Neural cell (in vitro differentiated cells): ENCODE data around the gene GIMAP4. TPM values are rescaled to one million over a fixed set of nuclear protein-coding genes. Genes with fewer than 3 reads are reported as not detected.

Experiments used
- H2AFZ ChIP-seq: fragments of 200-600, 300-800 bp; sonication (generic), shearing (Covaris generic); 2 replicates; pipeline ENCODE4 v1.6.0; 2014; ENCODE audit warnings: low read depth, mild to moderate bottlenecking, antibody characterized with exemption, low read length, moderate library complexity
- H3F3A ChIP-seq: fragments of 200-600 bp; shearing (Covaris generic); 2 replicates; pipeline ENCODE4 v1.6.1; 2016; ENCODE audit warnings: mild to moderate bottlenecking, moderate library complexity, mixed read lengths, antibody characterized with exemption, low read length; ENCODE audit not compliant: insufficient read depth, poor library complexity, severe bottlenecking
- H3K27ac ChIP-seq: fragments of 200-600, 300-800 bp; sonication (generic), shearing (Covaris generic); 2 replicates; pipeline ENCODE4 v1.5.1; 2014; ENCODE audit warnings: mild to moderate bottlenecking, low read length, moderate library complexity
- H3K27me3 ChIP-seq: fragments of 300-800, 200-600 bp; sonication (generic), shearing (Covaris generic); 2 replicates; pipeline ENCODE4 v1.6.0; 2014; ENCODE audit warnings: mild to moderate bottlenecking, low read depth, low read length, moderate library complexity; ENCODE audit not compliant: insufficient read depth
- H3K36me3 ChIP-seq: fragments of 300-800, 200-600 bp; sonication (generic), shearing (Covaris generic); 2 replicates; pipeline ENCODE4 v1.5.1; 2014; ENCODE audit warnings: mild to moderate bottlenecking, antibody characterized with exemption, low read length, moderate library complexity; ENCODE audit not compliant: insufficient read depth
- H3K4me2 ChIP-seq: fragments of 300-800, 200-600 bp; sonication (generic), shearing (Covaris generic); 2 replicates; pipeline ENCODE4 v1.6.0; 2014; ENCODE audit warnings: mild to moderate bottlenecking, low read length
- H3K4me3 ChIP-seq: fragments of 300-800, 200-600 bp; sonication (generic), shearing (Covaris generic); 2 replicates; pipeline ENCODE4 v1.5.1; 2014; ENCODE audit warnings: mild to moderate bottlenecking, low read length, moderate library complexity
- H3K79me2 ChIP-seq: fragments of 200-600 bp; shearing (Covaris generic); replicated peaks from 2 replicates; pipeline ENCODE4 v1.6.0; 2014; ENCODE audit warnings: mild to moderate bottlenecking, low read length, moderate library complexity; ENCODE audit not compliant: insufficient read depth
- H3K9ac ChIP-seq: fragments of 300-800, 200-600 bp; sonication (generic), shearing (Covaris generic); 2 replicates; pipeline ENCODE4 v1.6.1; 2016; ENCODE audit warnings: mild to moderate bottlenecking, low read length, mixed read lengths
- H3K9me2 ChIP-seq: fragments of 200-600 bp; shearing (Covaris generic); 2 replicates; pipeline ENCODE4 v1.6.1; 2016; ENCODE audit warnings: mild to moderate bottlenecking, low read length, mixed read lengths; ENCODE audit not compliant: insufficient read depth
- H3K9me3 ChIP-seq: fragments of 200-600, 300-800 bp; sonication (generic), shearing (Covaris generic); 2 replicates; pipeline ENCODE4 v1.6.1; 2016; ENCODE audit warnings: mild to moderate bottlenecking, mixed run types, low read length, moderate library complexity, mixed read lengths
- H4K20me1 ChIP-seq: fragments of 200-600 bp; shearing (Covaris generic); 2 replicates; pipeline ENCODE4 v1.6.1; 2016; ENCODE audit warnings: mild to moderate bottlenecking, mixed run types; ENCODE audit not compliant: insufficient read depth
- EP300 ChIP-seq: fragments of 450-650 bp; conservative IDR thresholded peaks from 2 replicates; pipeline ENCODE4 v1.6.1; 2014; ENCODE audit warnings: antibody characterized with exemption, mild to moderate bottlenecking, moderate library complexity; ENCODE audit not compliant: poor library complexity, severe bottlenecking
- EZH2 ChIP-seq: fragments of 200-600, 300-800 bp; shearing (Covaris generic), sonication (generic); IDR thresholded peaks from 2 replicates; pipeline ENCODE4 v1.6.1; 2014; ENCODE audit warnings: antibody characterized with exemption, low read length, borderline replicate concordance, mild to moderate bottlenecking; ENCODE audit not compliant: insufficient read depth, poor library complexity, severe bottlenecking
- MXI1 ChIP-seq: fragments of 450-650 bp; conservative IDR thresholded peaks from 2 replicates; pipeline ENCODE4 v1.6.1; 2014; ENCODE audit warnings: antibody characterized with exemption, mild to moderate bottlenecking; ENCODE audit not compliant: poor library complexity, severe bottlenecking
- POLR2AphosphoS5 ChIP-seq: IDR thresholded peaks from 2 replicates; pipeline ENCODE4 v1.6.1; 2012
- RAD21 ChIP-seq: fragments of 450-650 bp; conservative IDR thresholded peaks from 2 replicates; pipeline ENCODE4 v1.6.1; 2014; ENCODE audit warnings: antibody characterized with exemption, mild to moderate bottlenecking, moderate library complexity
- SMC3 ChIP-seq: fragments of 450-650 bp; conservative IDR thresholded peaks from 2 replicates; pipeline ENCODE4 v1.6.1; 2014; ENCODE audit warnings: antibody characterized with exemption, mild to moderate bottlenecking, moderate library complexity; ENCODE audit not compliant: poor library complexity
- TAF1 ChIP-seq: IDR thresholded peaks from 2 replicates; pipeline ENCODE4 v1.6.1; 2012; ENCODE audit warnings: low read depth
- polyA plus RNA-seq: library from polyadenylated mRNA; depleted of rRNA; stranded (reverse); fragments of >200 nt; gene quantifications from 2 replicates; pipeline ENCODE4 v1.2.3, GENCODE V29; 2014
- TF ChIP-seq, protein P1 (sequence below): fragments of 450-650 bp; IDR thresholded peaks from 2 replicates; pipeline ENCODE4 v1.5.1; 2014; ENCODE audit warnings: antibody characterized with exemption, mild to moderate bottlenecking, moderate library complexity; ENCODE audit not compliant: poor library complexity, severe bottlenecking
- TF ChIP-seq, protein P2 (sequence below): IDR thresholded peaks from 2 replicates; pipeline ENCODE4 v1.6.1; 2012; ENCODE audit warnings: borderline replicate concordance

The GIMAP4 gene
- polyA plus RNA-seq, 1 donor from 2014 or later = not detected

DNA sequence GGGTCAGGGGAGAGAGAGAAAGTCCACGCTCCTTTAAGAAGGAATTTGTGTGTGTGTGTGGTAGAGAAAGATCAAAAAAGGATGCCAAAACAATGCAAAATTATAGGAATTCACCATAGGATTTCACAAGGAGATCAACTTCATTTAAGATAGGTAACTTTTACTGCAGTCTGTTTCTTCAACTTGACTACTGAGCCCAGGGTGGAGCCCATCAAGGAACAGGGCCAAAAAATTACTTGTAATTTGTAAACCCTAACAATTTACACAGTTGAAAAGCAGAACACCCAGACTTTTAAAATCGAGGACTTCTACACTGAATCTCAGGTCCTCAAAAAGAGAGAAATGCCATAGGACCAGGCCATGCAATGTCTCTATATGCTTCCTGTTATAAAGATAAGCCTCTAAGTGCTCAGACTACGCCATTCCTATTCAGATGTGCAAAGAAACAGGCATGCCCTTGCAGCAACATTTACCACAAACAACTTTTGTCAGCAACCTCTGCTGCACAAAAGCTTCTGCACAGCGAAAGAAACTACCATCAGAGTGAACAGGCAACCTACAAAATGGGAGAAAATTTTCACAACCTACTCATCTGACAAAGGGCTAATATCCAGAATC lies 10.6 kb upstream of the GIMAP4 start:
- no peaks in the 10 kb centered on the region for H3F3A ChIP-seq
- H3K27ac ChIP-seq = no peak overlapping the region
- no peak overlapping the region for H3K4me2 ChIP-seq
- no peaks in the 10 kb centered on the region for H3K27me3 ChIP-seq
- no peaks in the 10 kb centered on the region for H3K36me3 ChIP-seq
- H3K9me3 ChIP-seq = no peaks in the 10 kb centered on the region
- no peak overlapping the region for H3K4me3 ChIP-seq
- H3K79me2 ChIP-seq = no peaks in the 10 kb centered on the region
- no peak overlapping the region for H2AFZ ChIP-seq
- no peak overlapping the region for H3K9ac ChIP-seq
- H4K20me1 ChIP-seq = no peaks in the 10 kb centered on the region
- TF ChIP-seq, protein P1, sequence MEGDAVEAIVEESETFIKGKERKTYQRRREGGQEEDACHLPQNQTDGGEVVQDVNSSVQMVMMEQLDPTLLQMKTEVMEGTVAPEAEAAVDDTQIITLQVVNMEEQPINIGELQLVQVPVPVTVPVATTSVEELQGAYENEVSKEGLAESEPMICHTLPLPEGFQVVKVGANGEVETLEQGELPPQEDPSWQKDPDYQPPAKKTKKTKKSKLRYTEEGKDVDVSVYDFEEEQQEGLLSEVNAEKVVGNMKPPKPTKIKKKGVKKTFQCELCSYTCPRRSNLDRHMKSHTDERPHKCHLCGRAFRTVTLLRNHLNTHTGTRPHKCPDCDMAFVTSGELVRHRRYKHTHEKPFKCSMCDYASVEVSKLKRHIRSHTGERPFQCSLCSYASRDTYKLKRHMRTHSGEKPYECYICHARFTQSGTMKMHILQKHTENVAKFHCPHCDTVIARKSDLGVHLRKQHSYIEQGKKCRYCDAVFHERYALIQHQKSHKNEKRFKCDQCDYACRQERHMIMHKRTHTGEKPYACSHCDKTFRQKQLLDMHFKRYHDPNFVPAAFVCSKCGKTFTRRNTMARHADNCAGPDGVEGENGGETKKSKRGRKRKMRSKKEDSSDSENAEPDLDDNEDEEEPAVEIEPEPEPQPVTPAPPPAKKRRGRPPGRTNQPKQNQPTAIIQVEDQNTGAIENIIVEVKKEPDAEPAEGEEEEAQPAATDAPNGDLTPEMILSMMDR = no peak
- no peak for TF ChIP-seq EZH2
- no peak for TF ChIP-seq MXI1
- TF ChIP-seq RAD21 = no peak
- no peak for TF ChIP-seq EP300
- TF ChIP-seq SMC3 = no peak
- no peaks in the 10 kb centered on the region for H3K9me2 ChIP-seq

DNA sequence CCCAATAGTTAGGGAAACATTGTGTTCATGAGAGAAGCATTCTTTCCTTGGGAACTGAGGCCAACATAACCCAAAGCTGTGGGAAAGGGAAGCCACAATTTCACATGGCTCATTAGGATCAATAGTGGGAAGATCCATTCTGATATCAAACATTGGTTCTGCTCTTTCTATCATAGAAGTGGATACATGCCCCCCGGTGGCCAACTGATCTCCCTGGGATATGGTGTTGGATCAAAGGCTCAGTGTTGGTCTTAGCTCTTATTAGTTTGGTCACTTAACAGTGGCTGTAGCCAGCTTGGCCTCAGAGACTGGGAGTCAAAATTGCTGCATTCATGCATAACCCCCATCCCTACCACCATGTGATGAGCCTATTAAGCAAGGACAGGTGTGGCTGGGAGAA lies 6.7 kb upstream of the GIMAP4 start:
- H3K36me3 ChIP-seq = no peaks in the 10 kb centered on the region
- no peak overlapping the region for H3K4me2 ChIP-seq
- H3K9me2 ChIP-seq = no peaks in the 10 kb centered on the region
- H3K27ac ChIP-seq = no peak overlapping the region
- H3K9ac ChIP-seq = no peak overlapping the region
- TF ChIP-seq EP300 = no peak
- TF ChIP-seq MXI1 = no peak
- TF ChIP-seq, protein P2, sequence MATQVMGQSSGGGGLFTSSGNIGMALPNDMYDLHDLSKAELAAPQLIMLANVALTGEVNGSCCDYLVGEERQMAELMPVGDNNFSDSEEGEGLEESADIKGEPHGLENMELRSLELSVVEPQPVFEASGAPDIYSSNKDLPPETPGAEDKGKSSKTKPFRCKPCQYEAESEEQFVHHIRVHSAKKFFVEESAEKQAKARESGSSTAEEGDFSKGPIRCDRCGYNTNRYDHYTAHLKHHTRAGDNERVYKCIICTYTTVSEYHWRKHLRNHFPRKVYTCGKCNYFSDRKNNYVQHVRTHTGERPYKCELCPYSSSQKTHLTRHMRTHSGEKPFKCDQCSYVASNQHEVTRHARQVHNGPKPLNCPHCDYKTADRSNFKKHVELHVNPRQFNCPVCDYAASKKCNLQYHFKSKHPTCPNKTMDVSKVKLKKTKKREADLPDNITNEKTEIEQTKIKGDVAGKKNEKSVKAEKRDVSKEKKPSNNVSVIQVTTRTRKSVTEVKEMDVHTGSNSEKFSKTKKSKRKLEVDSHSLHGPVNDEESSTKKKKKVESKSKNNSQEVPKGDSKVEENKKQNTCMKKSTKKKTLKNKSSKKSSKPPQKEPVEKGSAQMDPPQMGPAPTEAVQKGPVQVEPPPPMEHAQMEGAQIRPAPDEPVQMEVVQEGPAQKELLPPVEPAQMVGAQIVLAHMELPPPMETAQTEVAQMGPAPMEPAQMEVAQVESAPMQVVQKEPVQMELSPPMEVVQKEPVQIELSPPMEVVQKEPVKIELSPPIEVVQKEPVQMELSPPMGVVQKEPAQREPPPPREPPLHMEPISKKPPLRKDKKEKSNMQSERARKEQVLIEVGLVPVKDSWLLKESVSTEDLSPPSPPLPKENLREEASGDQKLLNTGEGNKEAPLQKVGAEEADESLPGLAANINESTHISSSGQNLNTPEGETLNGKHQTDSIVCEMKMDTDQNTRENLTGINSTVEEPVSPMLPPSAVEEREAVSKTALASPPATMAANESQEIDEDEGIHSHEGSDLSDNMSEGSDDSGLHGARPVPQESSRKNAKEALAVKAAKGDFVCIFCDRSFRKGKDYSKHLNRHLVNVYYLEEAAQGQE = no peak
- TF ChIP-seq RAD21 = no peak
- TF ChIP-seq EZH2 = no peak
- TF ChIP-seq, protein P1 = no peak
- TF ChIP-seq SMC3 = no peak
- no peak for TF ChIP-seq TAF1
- TF ChIP-seq POLR2AphosphoS5 = no peak
- no peaks in the 10 kb centered on the region for H3F3A ChIP-seq
- no peaks in the 10 kb centered on the region for H3K9me3 ChIP-seq
- H3K4me3 ChIP-seq = no peak overlapping the region
- H3K27me3 ChIP-seq = no peaks in the 10 kb centered on the region
- H2AFZ ChIP-seq = no peak overlapping the region
- no peaks in the 10 kb centered on the region for H4K20me1 ChIP-seq
- no peaks in the 10 kb centered on the region for H3K79me2 ChIP-seq
